PC-3 (cell line): ENCODE results near the gene PID1. TPM values are rescaled to one million over a fixed set of nuclear protein-coding genes. Genes with fewer than 3 reads are reported as not detected.

Experiments used
- ATAC-seq: fragments of 200-7000 bp; cut with Tn5 transposase; 2 replicates; pipeline ENCODE4 v1.9.1; 2020; ENCODE audit warnings: mild to moderate bottlenecking, moderate library complexity
- BruUV-seq: library from RNA; stranded (reverse); fragments of 400-500 nt; replicated peaks from 2 replicates; lab custom pipeline; 2021; lab: Mats Ljungman, UMichigan
- CTCF ChIA-PET: fragments of 300-600 bp; sonication (Branson Sonifier 250); formaldehyde crosslinking; loops from one replicate; lab custom pipeline; 2022; ENCODE audit warnings: antibody characterized with exemption; lab: Charles Lee
- POLR2A ChIA-PET: fragments of 300-600 bp; sonication (Branson Sonifier 250); formaldehyde crosslinking; loops from one replicate; lab custom pipeline; 2022; ENCODE audit warnings: antibody characterized with exemption; ENCODE audit not compliant: unreplicated experiment; lab: Charles Lee
- DNase-seq: peaks from one replicate; pipeline ENCODE4 v3.0.0-alpha.2; 2015
- H2AFZ ChIP-seq: fragments of 300-600 bp; sonication (generic); 2 replicates; pipeline ENCODE4 v1.6.0; 2016; ENCODE audit warnings: antibody characterized with exemption, low read length
- H3F3A ChIP-seq: fragments of 300-600 bp; sonication (generic); one replicate; pipeline ENCODE4 v1.6.0; 2017; ENCODE audit warnings: antibody characterized with exemption, low read length, control low read depth, mild to moderate bottlenecking; ENCODE audit not compliant: unreplicated experiment
- H3K27ac ChIP-seq: fragments of 300-600 bp; sonication (generic); 2 replicates; pipeline ENCODE4 v1.5.1; 2016; ENCODE audit warnings: mild to moderate bottlenecking, low read length
- H3K27me3 ChIP-seq: fragments of 300-600 bp; sonication (generic); 2 replicates; pipeline ENCODE4 v1.6.1; 2016; ENCODE audit warnings: low read length, mixed read lengths
- H3K36me3 ChIP-seq: fragments of 300-600 bp; sonication (generic); 2 replicates; pipeline ENCODE4 v1.6.1; 2016; ENCODE audit warnings: low read depth, mixed run types, low read length, mixed read lengths
- H3K4me1 ChIP-seq: fragments of 300-600 bp; sonication (generic); 2 replicates; pipeline ENCODE4 v1.5.1; 2016; ENCODE audit warnings: low read length; ENCODE audit not compliant: insufficient read depth
- H3K4me2 ChIP-seq: fragments of 300-600 bp; sonication (generic); 2 replicates; pipeline ENCODE4 v1.6.0; 2016; ENCODE audit warnings: low read length
- H3K4me3 ChIP-seq: fragments of 300-600 bp; sonication (generic); 2 replicates; pipeline ENCODE4 v1.5.1; 2016; ENCODE audit warnings: mild to moderate bottlenecking, low read length, mixed read lengths
- H3K79me2 ChIP-seq: fragments of 300-600 bp; sonication (generic); 2 replicates; pipeline ENCODE4 v1.6.1; 2017; ENCODE audit warnings: low read length, mixed read lengths
- H3K9ac ChIP-seq: fragments of 300-600 bp; sonication (generic); 2 replicates; pipeline ENCODE4 v1.6.0; 2016; ENCODE audit warnings: mild to moderate bottlenecking, low read length
- H3K9me2 ChIP-seq: fragments of 300-600 bp; sonication (generic); replicated peaks from 2 replicates; pipeline ENCODE4 v1.6.1; 2016; ENCODE audit warnings: mixed run types, low read length, mixed read lengths
- H3K9me3 ChIP-seq: fragments of 300-600 bp; sonication (generic); 2 replicates; pipeline ENCODE4 v1.6.1; 2016; ENCODE audit warnings: low read length, mixed read lengths
- H4K20me1 ChIP-seq: fragments of 300-600 bp; sonication (generic); 2 replicates; pipeline ENCODE4 v1.6.1; 2016; ENCODE audit warnings: low read length, mixed read lengths
- CTCF ChIP-seq: fragments of 300-600 bp; sonication (generic); conservative IDR thresholded peaks from 2 replicates; pipeline ENCODE4 v1.5.1; 2017; ENCODE audit warnings: antibody characterized with exemption, low read depth, mild to moderate bottlenecking, low read length
- EZH2 ChIP-seq: fragments of 300-600 bp; sonication (generic); IDR thresholded peaks from one replicate; pipeline ENCODE4 v1.6.1; 2017; ENCODE audit warnings: antibody characterized with exemption, mild to moderate bottlenecking, low read length; ENCODE audit not compliant: unreplicated experiment
- EZH2phosphoT487 ChIP-seq: fragments of 300-600 bp; sonication (generic); IDR thresholded peaks from 2 replicates; pipeline ENCODE4 v1.6.1; 2018; ENCODE audit warnings: mild to moderate bottlenecking, antibody characterized with exemption, low read length, borderline replicate concordance
- intact Hi-C: fragments of 100-400 bp; cut with micrococcal nuclease; formaldehyde crosslinking; loops from 2 replicates; pipeline ENCODE4 v1.9.0; 2023
- total RNA-seq: library from RNA; depleted of rRNA; stranded (reverse); fragments of >200 nt; gene quantifications from 2 replicates; pipeline ENCODE4 v1.2.3, GENCODE V29; 2014

The PID1 gene
- total RNA-seq, 1 experiment from 2014 or later: 0.84 TPM

- TF ChIP-seq EZH2 (no peak), EZH2phosphoT487 (no peak), CTCF (no peak)
- DNase-seq (no peak), ATAC-seq (no peak)
- Histone ChIP-seq H3K4me2 (no peak overlapping the region), H3K4me3 (no peak overlapping the region), H3K9me3 (no peaks in the 10 kb centered on the region), H2AFZ (no peak overlapping the region), H3K4me1 (no peaks in the 10 kb centered on the region), H3K9ac (no peak overlapping the region), H3F3A (no peaks in the 10 kb centered on the region), H3K27ac (no peak overlapping the region), H3K36me3 (no peaks in the 10 kb centered on the region), H3K27me3 (no peaks in the 10 kb centered on the region), H4K20me1 (no peaks in the 10 kb centered on the region), H3K9me2 (no peaks in the 10 kb centered on the region), H3K79me2 (no peaks in the 10 kb centered on the region)
- intact Hi-C loops: no loop called here
- no TSS peak for BruUV-seq
- CTCF ChIA-PET: no interaction called here
- POLR2A ChIA-PET: no interaction called here
Measured at GRCh38 chr2:229071292-229071976, 199.7 kb downstream of the PID1 start.

- Histone ChIP-seq H3K27me3 (no peaks in the 10 kb centered on the region), H2AFZ (no peak overlapping the region), H3K36me3 (no peaks in the 10 kb centered on the region), H3K9me2 (no peaks in the 10 kb centered on the region), H3F3A (no peaks in the 10 kb centered on the region), H4K20me1 (no peaks in the 10 kb centered on the region), H3K4me3 (no peak overlapping the region), H3K9me3 (no peaks in the 10 kb centered on the region), H3K4me2 (no peak overlapping the region), H3K79me2 (no peaks in the 10 kb centered on the region), H3K9ac (no peak overlapping the region), H3K4me1 (no peaks in the 10 kb centered on the region), H3K27ac (no peak overlapping the region)
- ATAC-seq: no peak
- intact Hi-C loops: no loop called here
- ChIA-PET CTCF (no interaction called here), POLR2A (no interaction called here)
- TF ChIP-seq CTCF (no peak), EZH2 (no peak), EZH2phosphoT487 (no peak)
- no TSS peak for BruUV-seq
- no peak for DNase-seq
Measured at GRCh38 chr2:229066121-229066715, 204.9 kb downstream of the PID1 start.

GRCh38 chr2:229064749-229065148 lies 206.3 kb downstream of the PID1 start:
- Histone ChIP-seq H3K9me3 (no peaks in the 10 kb centered on the region), H3K36me3 (no peaks in the 10 kb centered on the region), H3K27me3 (no peaks in the 10 kb centered on the region), H3K4me1 (no peaks in the 10 kb centered on the region), H2AFZ (no peak overlapping the region), H3K27ac (no peak overlapping the region), H3K9ac (no peak overlapping the region), H3F3A (no peaks in the 10 kb centered on the region), H3K4me2 (no peak overlapping the region), H3K79me2 (no peaks in the 10 kb centered on the region), H3K9me2 (no peaks in the 10 kb centered on the region), H4K20me1 (no peaks in the 10 kb centered on the region), H3K4me3 (no peak overlapping the region)
- TF ChIP-seq EZH2 (no peak), EZH2phosphoT487 (no peak), CTCF (no peak)
- ChIA-PET CTCF (no interaction called here), POLR2A (no interaction called here)
- no TSS peak for BruUV-seq
- no peak for ATAC-seq
- DNase-seq: no peak
- intact Hi-C loops: no loop called here
